Liver (tissue), 9 donors: Measurements from ENCODE around the gene PSRC1. TPM values are rescaled to one million over a fixed set of nuclear protein-coding genes. Genes with fewer than 3 reads are reported as not detected.
A peak's percentile ranks its signal among the peaks of the same experiment; 100 is the strongest.

Source experiments
- DNase-seq: peaks from one replicate; pipeline ENCODE4 v3.0.0-alpha.2; 2017; ENCODE audit warnings: low spot score
- H3K27ac ChIP-seq, 2 donors: one replicate each; pipeline ENCODE4 v1.7.0; 2013; ENCODE audit warnings: inconsistent platforms in 2 of 2, low read length in 2 of 2, control low read depth in 1 of 2, low read depth in 1 of 2, mild to moderate bottlenecking in 1 of 2
- H3K27me3 ChIP-seq, 4 donors: one replicate each; pipeline versions ENCODE4 v1.6.1 to v1.7.0; 2013; ENCODE audit warnings: low read length in 3 of 4, inconsistent platforms in 1 of 4, mild to moderate bottlenecking in 1 of 4, moderate library complexity in 1 of 4; ENCODE audit not compliant: control insufficient read depth in 4 of 4, insufficient read depth in 4 of 4
- H3K36me3 ChIP-seq, 4 donors: one replicate each; pipeline versions ENCODE4 v1.6.1 to v1.7.0; 2013; ENCODE audit warnings: low read length in 3 of 4, mild to moderate bottlenecking in 3 of 4, low read depth in 1 of 4, moderate library complexity in 1 of 4; ENCODE audit not compliant: control insufficient read depth in 4 of 4, insufficient read depth in 3 of 4
- H3K4me1 ChIP-seq, 4 donors: one replicate each; pipeline versions ENCODE4 v1.6.1 to v1.7.0; 2013; ENCODE audit warnings: low read length in 3 of 4, mild to moderate bottlenecking in 3 of 4, moderate library complexity in 1 of 4; ENCODE audit not compliant: control insufficient read depth in 4 of 4, insufficient read depth in 4 of 4
- H3K4me3 ChIP-seq, 3 donors: one replicate each; pipeline versions ENCODE4 v1.6.1 to v1.7.0; 2013; ENCODE audit warnings: low read length in 3 of 3, control low read depth in 1 of 3, low read depth in 1 of 3, mild to moderate bottlenecking in 1 of 3
- H3K9ac ChIP-seq, 2 donors: one replicate each; pipeline ENCODE4 v1.7.0; 2013; ENCODE audit warnings: low read length in 2 of 2, mild to moderate bottlenecking in 2 of 2, moderate library complexity in 2 of 2, control low read depth in 1 of 2, low read depth in 1 of 2
- H3K9me3 ChIP-seq, 4 donors: one replicate each; pipeline versions ENCODE4 v1.6.1 to v1.7.0; 2013; ENCODE audit warnings: low read length in 3 of 4; ENCODE audit not compliant: control insufficient read depth in 4 of 4
- EGR1 ChIP-seq, 2 donors: IDR thresholded peaks; 2 replicates each; pipeline ENCODE4 v1.6.1; 2016 to 2018; ENCODE audit warnings: antibody characterized with exemption in 2 of 2, low read depth in 2 of 2
- FOXA1 ChIP-seq: IDR thresholded peaks from 2 replicates; pipeline ENCODE4 v1.6.1; 2016; ENCODE audit warnings: antibody characterized with exemption
- FOXA2 ChIP-seq: IDR thresholded peaks from 2 replicates; pipeline ENCODE4 v1.6.1; 2016; ENCODE audit warnings: antibody characterized with exemption
- GABPA ChIP-seq, 2 donors: IDR thresholded peaks in 1 of 2; conservative IDR thresholded peaks in 1 of 2; 2 replicates each; pipeline ENCODE4 v1.6.1; 2016; ENCODE audit warnings: antibody characterized with exemption in 2 of 2, mild to moderate bottlenecking in 1 of 2, moderate library complexity in 1 of 2
- HNF4A ChIP-seq, 2 donors: conservative IDR thresholded peaks; 2 replicates each; pipeline ENCODE4 v1.6.1; 2016; ENCODE audit warnings: antibody characterized with exemption in 2 of 2, mild to moderate bottlenecking in 2 of 2
- HNF4G ChIP-seq: IDR thresholded peaks from 2 replicates; pipeline ENCODE4 v1.6.1; 2016; ENCODE audit warnings: antibody characterized with exemption
- JUND ChIP-seq, 2 donors: IDR thresholded peaks; 2 replicates each; pipeline ENCODE4 v1.6.1; 2016; ENCODE audit warnings: antibody characterized with exemption in 2 of 2
- NR2F2 ChIP-seq: IDR thresholded peaks from 2 replicates; pipeline ENCODE4 v1.6.1; 2016; ENCODE audit warnings: antibody characterized with exemption
- RAD21 ChIP-seq, 2 donors: IDR thresholded peaks; 2 replicates each; pipeline ENCODE4 v1.6.1; 2016; ENCODE audit warnings: antibody characterized with exemption in 2 of 2, mild to moderate bottlenecking in 2 of 2
- RXRA ChIP-seq, 2 donors: IDR thresholded peaks; 2 replicates each; pipeline ENCODE4 v1.6.1; 2017 to 2018; ENCODE audit warnings: antibody characterized with exemption in 2 of 2, mild to moderate bottlenecking in 1 of 2
- SP1 ChIP-seq: IDR thresholded peaks from 2 replicates; pipeline ENCODE4 v1.6.1; 2018; ENCODE audit warnings: antibody characterized with exemption, mild to moderate bottlenecking
- TAF1 ChIP-seq: conservative IDR thresholded peaks from 2 replicates; pipeline ENCODE4 v1.6.1; 2016; ENCODE audit warnings: antibody characterized with exemption, mild to moderate bottlenecking
- YY1 ChIP-seq: IDR thresholded peaks from 2 replicates; pipeline ENCODE4 v1.6.1; 2016; ENCODE audit warnings: antibody characterized with exemption, mild to moderate bottlenecking
- ZBTB33 ChIP-seq: IDR thresholded peaks from 2 replicates; pipeline ENCODE4 v1.6.1; 2016; ENCODE audit warnings: antibody characterized with exemption
- WGBS: extraction: QIAGEN DNeasy Blood & Tissue Kit; methylation state at CpG from one replicate; pipeline ENCODE4 v1.1.7; 2013; 5-methylcytosine and 5-hydroxymethylcytosine counted together
- polyA plus RNA-seq, 2 donors: library from polyadenylated mRNA; stranded (reverse) in 1 of 2; unstranded in 1 of 2; fragments of 200-250 nt in 1 of 2; fragments of >200 nt in 1 of 2; fragmentation: Nextera tagmentation in 1 of 2; extraction: Ambion mirVana in 1 of 2; gene quantifications; one replicate each; pipeline versions ENCODE4 v1.2.1 to v1.2.3, GENCODE V29; 2013 to 2015
- total RNA-seq, 2 donors: library from RNA; depleted of rRNA; stranded (reverse); fragments of >200 nt; gene quantifications; one replicate each; pipeline ENCODE4 v1.2.3, GENCODE V29; 2014
- TF ChIP-seq, protein P1 (sequence below): IDR thresholded peaks from 2 replicates; pipeline ENCODE4 v1.6.1; 2016; ENCODE audit warnings: antibody characterized with exemption, mild to moderate bottlenecking
- TF ChIP-seq, protein P2 (sequence below): fragments of 150-350 bp; IDR thresholded peaks from 2 replicates; pipeline ENCODE4 v1.5.1; 2017; ENCODE audit warnings: improper control_type of control experiment, low read depth, low read length; ENCODE audit not compliant: missing input control
- TF ChIP-seq, protein P3 (sequence below): IDR thresholded peaks from 2 replicates; pipeline ENCODE4 v1.6.1; 2016; ENCODE audit warnings: antibody characterized with exemption
- TF ChIP-seq, protein P4 (sequence below): IDR thresholded peaks from 2 replicates; pipeline ENCODE4 v1.6.1; 2016; ENCODE audit warnings: antibody characterized with exemption
- donor health status: healthy.
- donor health status: healthy.
- donor health status: healthy.
- donor health status: healthy.
- donor health status: healthy.

Gene PSRC1
- total RNA-seq (1 to 10 TPM in 1 of 2 donors, under 1 TPM in 1; 0.25 to 2.6 TPM), polyA plus RNA-seq (1 to 10 TPM in 1 of 2 donors, under 1 TPM in 1; 0.76 to 1.4 TPM)

DNA sequence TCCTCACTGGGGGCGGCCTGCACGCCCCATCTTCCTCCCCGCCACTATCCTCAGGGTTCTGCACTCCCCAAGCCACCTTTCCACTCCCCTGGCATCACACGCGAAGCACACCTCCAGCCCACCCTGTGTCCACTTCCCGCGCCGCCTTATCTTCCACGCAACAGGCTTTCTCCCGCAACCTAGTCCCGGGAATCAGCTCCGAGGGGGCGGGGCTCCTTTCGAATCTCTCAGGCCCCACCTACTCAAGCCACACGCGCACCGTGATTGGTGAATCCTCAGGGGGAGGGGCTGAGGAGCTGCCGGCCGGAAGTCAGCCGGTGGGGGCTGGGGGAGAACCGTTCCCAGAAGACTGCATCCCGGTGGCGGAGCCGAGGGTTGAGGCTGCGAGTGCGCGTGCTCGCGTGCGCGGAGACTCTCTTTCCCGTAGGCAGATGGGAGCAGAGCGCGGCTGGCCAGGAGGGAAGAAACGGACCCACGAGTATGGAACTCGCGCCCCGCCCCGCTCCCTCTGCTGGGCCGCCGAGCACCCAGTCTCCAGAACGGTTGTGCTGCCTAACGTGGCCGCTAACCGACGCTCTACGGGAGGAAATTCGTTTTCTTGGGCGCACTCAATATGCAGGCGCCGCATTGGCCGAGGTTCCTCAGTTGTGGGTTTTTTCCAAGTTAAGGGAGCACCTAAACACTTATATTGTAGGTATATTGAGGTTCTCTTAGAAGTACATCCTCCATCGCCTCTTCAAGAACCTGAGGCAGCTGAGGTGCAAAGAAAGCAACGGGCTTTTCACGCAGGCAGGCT, at the start of gene PSRC1:
Gene PSRC1 (minus strand): TSS at position 194 of the 796 bp plus-strand sequence.
- Histone ChIP-seq H3K4me3 (peak within 1 kb of the TSS; percentile 65 to 82 (median 65)), H3K4me1 (peaks cover 0 to 20% (median 11%) of the 10 kb centered on the region in 4 donors), H3K27me3 (no peaks in the 10 kb centered on the region), H3K27ac (peak within 1 kb of the TSS; percentile 67 to 88), H3K9me3 (no peaks in the 10 kb centered on the region), H3K36me3 (no peaks in the 10 kb centered on the region), H3K9ac (peak within 1 kb of the TSS; percentile 3 to 83)
- TF ChIP-seq RXRA (IDR thresholded peaks at IDR 0.05) (peak; percentile 17 to 43), TAF1 (no peak), RAD21 (IDR thresholded peaks at IDR 0.05) (peak; percentile 18 to 71), FOXA1 (no peak), ZBTB33 (peak; percentile 57), SP1 (peak; percentile 71), NR2F2 (no peak), YY1 (peak; percentile 77), GABPA (IDR thresholded peaks at IDR 0.05 in 1 of 2, conservative IDR thresholded peaks at IDR 0.05 in 1 of 2) (peak; percentile 69 to 91), HNF4G (no peak), FOXA2 (no peak), HNF4A (conservative IDR thresholded peaks at IDR 0.05) (peak; percentile 30 to 39), EGR1 (IDR thresholded peaks at IDR 0.05; ENCODE audit: low read depth in 2 of 2) (no peak), JUND (IDR thresholded peaks at IDR 0.05) (no peak)
- TF ChIP-seq, protein P1, sequence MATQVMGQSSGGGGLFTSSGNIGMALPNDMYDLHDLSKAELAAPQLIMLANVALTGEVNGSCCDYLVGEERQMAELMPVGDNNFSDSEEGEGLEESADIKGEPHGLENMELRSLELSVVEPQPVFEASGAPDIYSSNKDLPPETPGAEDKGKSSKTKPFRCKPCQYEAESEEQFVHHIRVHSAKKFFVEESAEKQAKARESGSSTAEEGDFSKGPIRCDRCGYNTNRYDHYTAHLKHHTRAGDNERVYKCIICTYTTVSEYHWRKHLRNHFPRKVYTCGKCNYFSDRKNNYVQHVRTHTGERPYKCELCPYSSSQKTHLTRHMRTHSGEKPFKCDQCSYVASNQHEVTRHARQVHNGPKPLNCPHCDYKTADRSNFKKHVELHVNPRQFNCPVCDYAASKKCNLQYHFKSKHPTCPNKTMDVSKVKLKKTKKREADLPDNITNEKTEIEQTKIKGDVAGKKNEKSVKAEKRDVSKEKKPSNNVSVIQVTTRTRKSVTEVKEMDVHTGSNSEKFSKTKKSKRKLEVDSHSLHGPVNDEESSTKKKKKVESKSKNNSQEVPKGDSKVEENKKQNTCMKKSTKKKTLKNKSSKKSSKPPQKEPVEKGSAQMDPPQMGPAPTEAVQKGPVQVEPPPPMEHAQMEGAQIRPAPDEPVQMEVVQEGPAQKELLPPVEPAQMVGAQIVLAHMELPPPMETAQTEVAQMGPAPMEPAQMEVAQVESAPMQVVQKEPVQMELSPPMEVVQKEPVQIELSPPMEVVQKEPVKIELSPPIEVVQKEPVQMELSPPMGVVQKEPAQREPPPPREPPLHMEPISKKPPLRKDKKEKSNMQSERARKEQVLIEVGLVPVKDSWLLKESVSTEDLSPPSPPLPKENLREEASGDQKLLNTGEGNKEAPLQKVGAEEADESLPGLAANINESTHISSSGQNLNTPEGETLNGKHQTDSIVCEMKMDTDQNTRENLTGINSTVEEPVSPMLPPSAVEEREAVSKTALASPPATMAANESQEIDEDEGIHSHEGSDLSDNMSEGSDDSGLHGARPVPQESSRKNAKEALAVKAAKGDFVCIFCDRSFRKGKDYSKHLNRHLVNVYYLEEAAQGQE = no peak
- TF ChIP-seq, protein P2, sequence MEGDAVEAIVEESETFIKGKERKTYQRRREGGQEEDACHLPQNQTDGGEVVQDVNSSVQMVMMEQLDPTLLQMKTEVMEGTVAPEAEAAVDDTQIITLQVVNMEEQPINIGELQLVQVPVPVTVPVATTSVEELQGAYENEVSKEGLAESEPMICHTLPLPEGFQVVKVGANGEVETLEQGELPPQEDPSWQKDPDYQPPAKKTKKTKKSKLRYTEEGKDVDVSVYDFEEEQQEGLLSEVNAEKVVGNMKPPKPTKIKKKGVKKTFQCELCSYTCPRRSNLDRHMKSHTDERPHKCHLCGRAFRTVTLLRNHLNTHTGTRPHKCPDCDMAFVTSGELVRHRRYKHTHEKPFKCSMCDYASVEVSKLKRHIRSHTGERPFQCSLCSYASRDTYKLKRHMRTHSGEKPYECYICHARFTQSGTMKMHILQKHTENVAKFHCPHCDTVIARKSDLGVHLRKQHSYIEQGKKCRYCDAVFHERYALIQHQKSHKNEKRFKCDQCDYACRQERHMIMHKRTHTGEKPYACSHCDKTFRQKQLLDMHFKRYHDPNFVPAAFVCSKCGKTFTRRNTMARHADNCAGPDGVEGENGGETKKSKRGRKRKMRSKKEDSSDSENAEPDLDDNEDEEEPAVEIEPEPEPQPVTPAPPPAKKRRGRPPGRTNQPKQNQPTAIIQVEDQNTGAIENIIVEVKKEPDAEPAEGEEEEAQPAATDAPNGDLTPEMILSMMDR = peak; percentile 21
- TF ChIP-seq, protein P3, sequence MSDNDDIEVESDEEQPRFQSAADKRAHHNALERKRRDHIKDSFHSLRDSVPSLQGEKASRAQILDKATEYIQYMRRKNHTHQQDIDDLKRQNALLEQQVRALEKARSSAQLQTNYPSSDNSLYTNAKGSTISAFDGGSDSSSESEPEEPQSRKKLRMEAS = peak; percentile 46
- TF ChIP-seq, protein P4, sequence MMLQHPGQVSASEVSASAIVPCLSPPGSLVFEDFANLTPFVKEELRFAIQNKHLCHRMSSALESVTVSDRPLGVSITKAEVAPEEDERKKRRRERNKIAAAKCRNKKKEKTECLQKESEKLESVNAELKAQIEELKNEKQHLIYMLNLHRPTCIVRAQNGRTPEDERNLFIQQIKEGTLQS = no peak
- peak; percentile 96 for DNase-seq
- WGBS = under 1% methylated on average over 56 of the region's 56 CpGs
